HL-60 (cell line): ENCODE measurements around the gene NFIB.

Experiments used
- DNase-seq, 2 experiments: peaks; one replicate each; pipeline ENCODE4 v3.0.0-alpha.2; 2010 to 2020; ENCODE audit warnings: low read depth in 1 of 2, low spot score in 1 of 2
- H3K27ac ChIP-seq: fragments of 250-450 bp; sonication (Bioruptor Pico); replicated peaks from 2 replicates; pipeline ENCODE4 v1.5.1; 2020; ENCODE audit warnings: mild to moderate bottlenecking, moderate library complexity
- H3K27me3 ChIP-seq: fragments of 250-450 bp; sonication (Bioruptor Pico); 2 replicates; pipeline ENCODE4 v1.5.1; 2021; ENCODE audit warnings: mild to moderate bottlenecking, moderate library complexity; ENCODE audit not compliant: insufficient read depth, poor library complexity, severe bottlenecking
- H3K4me3 ChIP-seq: replicated peaks from 2 replicates; pipeline ENCODE4 v1.5.1; 2011; ENCODE audit warnings: mild to moderate bottlenecking, control low read depth, low read length; ENCODE audit not compliant: insufficient read depth
- CTCF ChIP-seq: IDR thresholded peaks from one replicate; pipeline ENCODE4 v1.5.1; 2011; ENCODE audit warnings: low read length, control low read depth, inconsistent platforms; ENCODE audit not compliant: insufficient read depth
- GABPA ChIP-seq: IDR thresholded peaks from 2 replicates; pipeline ENCODE4 v1.6.1; 2012; ENCODE audit warnings: low read depth
- POLR2AphosphoS5 ChIP-seq: IDR thresholded peaks from 2 replicates; pipeline ENCODE4 v1.6.1; 2012; ENCODE audit warnings: low read depth
- REST ChIP-seq: IDR thresholded peaks from 2 replicates; pipeline ENCODE4 v1.6.1; 2012; ENCODE audit warnings: low read depth; ENCODE audit not compliant: insufficient replicate concordance
- SPI1 ChIP-seq: IDR thresholded peaks from 2 replicates; pipeline ENCODE4 v1.6.1; 2012; ENCODE audit warnings: low read depth, mild to moderate bottlenecking, borderline replicate concordance

Gene NFIB

GRCh38 chr9:14180093-14180959 lies 133.6 kb downstream of the NFIB start:
- TF ChIP-seq SPI1 (no peak), GABPA (no peak), REST (no peak), POLR2AphosphoS5 (no peak), CTCF (no peak)
- Histone ChIP-seq H3K27ac (no peak overlapping the region), H3K27me3 (no peaks in the 10 kb centered on the region), H3K4me3 (no peak overlapping the region)
- no peak for DNase-seq

- TF ChIP-seq POLR2AphosphoS5: no peak
- no peak for TF ChIP-seq GABPA
- no peak for TF ChIP-seq REST
- TF ChIP-seq CTCF: no peak
- TF ChIP-seq SPI1: no peak
- no peak overlapping the region for H3K27ac ChIP-seq
- no peak overlapping the region for H3K4me3 ChIP-seq
- DNase-seq: no peak
- H3K27me3 ChIP-seq: no peaks in the 10 kb centered on the region
Measured at GRCh38 chr9:14179449-14179848, 134.5 kb downstream of the NFIB start.

- H3K27ac ChIP-seq: no peak overlapping the region
- H3K4me3 ChIP-seq: no peak overlapping the region
- no peak for DNase-seq
- H3K27me3 ChIP-seq: no peaks in the 10 kb centered on the region
- no peak for TF ChIP-seq REST
- no peak for TF ChIP-seq GABPA
- no peak for TF ChIP-seq POLR2AphosphoS5
- TF ChIP-seq CTCF: no peak
- TF ChIP-seq SPI1: no peak
Measured at GRCh38 chr9:14175778-14176177, 138.2 kb downstream of the NFIB start.
